NCI-H2196 (cell line): Measurements from ENCODE around the gene SYNPO2.
"Not testable (repeated sequence)": the region's sequence is repeated elsewhere in the genome, so short reads cannot be mapped to it uniquely, and the experiment has no call there.

Source experiments
- DNase-seq: peaks from one replicate; lab custom pipeline; 2025; ENCODE audit not compliant: unreplicated experiment; lab: John Stamatoyannopoulos, UW

Gene SYNPO2

GRCh38 chr4:118995693-118996391 is 107.2 kb downstream of the SYNPO2 start:
- no peak for DNase-seq

DNA sequence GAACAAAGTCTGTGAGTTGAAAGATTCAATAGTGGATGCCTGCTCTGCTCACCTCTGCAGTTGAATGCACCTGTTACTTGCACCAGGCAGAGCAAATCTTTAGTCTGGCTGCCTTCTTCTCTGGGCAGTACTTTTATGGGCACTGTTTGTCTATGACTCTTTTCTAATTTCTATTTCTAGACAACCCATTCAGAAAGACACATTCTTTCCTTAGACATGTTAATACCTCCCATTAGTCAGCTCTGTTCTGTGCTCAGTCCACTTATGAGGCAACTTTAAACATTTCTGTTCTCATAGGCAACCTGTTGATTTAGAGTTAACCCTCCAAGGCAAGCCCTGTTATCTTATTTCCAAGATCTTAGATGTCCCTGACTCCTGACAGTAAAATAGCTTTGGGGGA is 108.9 kb downstream of the SYNPO2 start:
- DNase-seq = no peak

DNA sequence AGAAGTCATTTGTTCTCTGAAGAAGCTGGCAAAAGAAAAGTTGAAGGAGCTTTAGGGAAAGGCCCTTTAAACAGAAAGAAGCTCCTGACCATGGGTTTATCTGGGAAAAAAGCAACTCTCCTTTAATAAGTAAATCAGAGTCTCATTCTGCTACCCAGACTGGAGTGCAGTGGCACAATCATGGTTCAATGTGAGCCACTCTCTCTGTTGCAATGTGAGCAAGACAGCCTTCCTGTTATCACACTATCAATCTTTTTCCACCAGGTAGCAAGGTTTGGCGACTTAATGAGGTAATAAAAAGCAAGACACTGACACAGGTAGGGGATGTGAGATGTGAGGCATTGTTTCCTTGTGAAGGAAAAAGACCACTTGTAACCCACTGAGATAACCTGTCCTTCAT is 111.3 kb downstream of the SYNPO2 start:
- DNase-seq = no peak

DNA sequence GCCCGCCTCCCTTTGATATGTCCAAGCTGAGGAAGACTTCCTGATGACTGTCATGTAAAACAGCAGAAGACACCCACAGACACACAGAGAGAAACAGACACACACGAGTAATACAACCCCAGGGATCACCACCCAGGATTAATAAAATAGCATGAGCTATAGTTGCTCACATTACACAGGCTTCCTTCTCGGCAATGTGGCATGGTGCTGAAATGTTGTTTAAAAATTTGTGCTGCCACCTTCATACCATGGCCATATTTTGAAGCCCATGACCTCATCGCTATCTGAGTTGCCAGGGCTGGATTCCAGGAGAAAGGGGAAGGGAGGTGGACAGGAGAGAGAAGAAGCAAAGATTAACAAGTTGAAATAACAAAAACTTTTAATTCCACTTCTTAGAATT is 111.7 kb downstream of the SYNPO2 start:
- DNase-seq = no peak

GRCh38 chr4:119002476-119002875 is 113.8 kb downstream of the SYNPO2 start:
- DNase-seq = no peak

DNA sequence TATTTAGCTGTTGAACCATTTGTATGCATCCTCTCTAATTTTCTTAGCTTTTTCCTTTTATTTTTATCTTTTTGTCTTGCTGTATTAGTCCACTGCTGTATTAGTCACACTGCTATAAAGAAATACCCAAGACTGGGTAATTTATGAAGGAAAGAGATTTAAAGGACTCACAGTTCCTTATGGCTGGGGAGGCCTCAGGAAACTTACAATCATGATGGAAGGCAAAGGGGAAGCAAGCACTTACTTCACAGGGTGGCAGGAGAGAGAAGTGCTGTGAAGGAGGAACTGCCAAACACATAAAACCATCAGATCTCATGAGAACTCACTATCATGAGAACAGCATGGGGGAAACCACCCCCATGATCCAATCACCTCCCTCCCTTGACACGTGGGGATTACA is 114.3 kb downstream of the SYNPO2 start:
- not testable (repeated sequence) for DNase-seq

GRCh38 chr4:119005928-119006460 is 117.3 kb downstream of the SYNPO2 start:
- DNase-seq = no peak

GRCh38 chr4:119008761-119009160 is 120.1 kb downstream of the SYNPO2 start:
- DNase-seq = no peak

DNA sequence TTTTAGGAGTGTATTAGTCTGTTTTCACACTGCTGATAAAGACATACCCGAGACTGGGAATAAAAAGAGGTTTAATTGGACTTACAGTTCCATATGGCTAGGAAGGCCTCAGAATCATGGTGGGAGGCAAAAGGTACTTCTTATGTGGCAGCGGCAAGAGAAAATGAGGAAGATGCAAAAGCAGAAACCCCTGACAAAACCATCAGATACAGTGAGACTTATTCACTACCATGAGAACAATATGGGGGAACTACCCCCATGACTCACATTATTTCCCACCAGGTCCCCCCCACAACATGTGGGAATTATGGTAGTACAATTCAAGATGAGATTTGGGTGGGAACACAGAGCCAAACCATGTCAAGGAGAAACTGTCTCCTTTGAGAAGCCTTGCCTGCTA is 121.6 kb downstream of the SYNPO2 start:
- DNase-seq = not testable (repeated sequence)

- DNase-seq = no peak
These were observed 122.4 kb downstream of the SYNPO2 start for GRCh38 chr4:119010909-119011606.

GRCh38 chr4:119011607-119011988 is 122.9 kb downstream of the SYNPO2 start:
- DNase-seq = no peak

DNA sequence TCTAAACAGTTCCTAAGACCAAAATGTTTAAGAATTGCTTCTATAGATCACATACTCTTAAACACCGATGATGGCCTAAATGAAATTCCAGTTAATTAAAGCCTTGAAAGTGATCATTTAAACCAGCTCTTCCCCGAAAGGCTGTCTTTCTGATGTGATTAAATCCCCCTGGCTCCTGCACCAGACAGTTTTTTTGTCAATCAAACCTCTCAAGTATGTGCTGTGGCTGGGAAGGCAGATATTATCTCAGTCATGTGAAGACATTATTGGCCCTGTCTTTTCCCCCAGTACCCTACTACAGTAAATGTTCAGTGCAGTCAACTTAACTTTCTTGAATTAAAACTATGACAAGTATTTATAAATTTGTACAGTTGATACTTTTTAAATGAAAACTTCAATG is 126.0 kb downstream of the SYNPO2 start:
- DNase-seq = no peak

GRCh38 chr4:119016636-119017035 is 128.0 kb downstream of the SYNPO2 start:
- DNase-seq = no peak

DNA sequence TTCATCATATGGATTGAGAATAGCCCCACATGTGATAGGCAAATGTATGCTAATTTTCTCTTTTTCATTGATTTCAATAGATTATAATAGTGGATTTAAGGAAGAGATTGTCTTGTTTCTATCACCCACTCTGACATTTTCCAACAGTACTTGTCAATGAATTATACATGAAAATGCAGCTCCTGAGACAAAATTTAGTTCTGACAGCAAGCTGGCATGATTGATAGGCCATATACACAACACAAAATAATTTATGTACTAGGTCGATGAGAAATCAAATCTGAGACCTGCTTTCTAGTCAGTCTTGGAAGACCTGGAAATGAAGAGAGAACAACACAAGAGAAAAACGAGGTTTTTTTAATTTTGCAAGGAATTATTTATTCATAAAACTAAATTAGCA is 129.0 kb downstream of the SYNPO2 start:
- DNase-seq = no peak

DNA sequence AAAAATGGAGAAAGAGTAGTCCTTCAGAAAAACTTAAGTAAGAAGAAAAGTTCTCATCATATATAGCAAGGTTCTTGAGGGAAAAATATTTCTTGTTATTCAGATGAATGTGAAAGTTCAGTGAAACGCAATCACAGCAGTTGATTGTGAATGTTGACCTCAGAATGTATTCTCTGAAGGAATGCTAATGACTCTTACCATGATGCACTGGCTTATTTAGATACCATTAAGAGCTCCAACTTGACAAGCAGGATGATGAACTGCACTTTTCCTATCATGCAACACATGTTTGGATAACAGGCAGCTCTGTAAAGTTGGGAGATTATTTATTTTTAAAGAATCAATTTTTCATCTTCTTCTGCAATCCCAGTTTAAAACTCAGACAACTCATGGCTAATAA is 131.5 kb downstream of the SYNPO2 start:
- no peak for DNase-seq

DNA sequence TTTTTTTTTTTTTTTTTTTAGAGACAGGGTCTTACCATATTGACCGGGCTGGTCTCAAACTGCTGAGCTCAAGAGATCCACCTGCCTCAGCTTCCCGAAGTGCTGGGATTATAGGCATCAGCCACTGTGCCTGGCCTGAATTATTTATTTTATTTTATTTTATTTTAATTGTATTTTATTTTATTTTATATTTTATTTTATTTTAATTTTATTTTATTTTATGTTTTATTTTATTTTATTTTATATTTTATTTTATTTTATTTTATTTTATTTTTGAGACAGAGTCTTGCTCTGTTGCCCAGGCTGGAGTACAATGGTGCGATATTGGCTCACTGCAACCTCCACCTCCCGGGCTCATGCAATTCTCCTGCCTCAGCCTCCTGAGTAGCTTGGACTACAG is 133.9 kb downstream of the SYNPO2 start:
- not testable (repeated sequence) for DNase-seq

DNA sequence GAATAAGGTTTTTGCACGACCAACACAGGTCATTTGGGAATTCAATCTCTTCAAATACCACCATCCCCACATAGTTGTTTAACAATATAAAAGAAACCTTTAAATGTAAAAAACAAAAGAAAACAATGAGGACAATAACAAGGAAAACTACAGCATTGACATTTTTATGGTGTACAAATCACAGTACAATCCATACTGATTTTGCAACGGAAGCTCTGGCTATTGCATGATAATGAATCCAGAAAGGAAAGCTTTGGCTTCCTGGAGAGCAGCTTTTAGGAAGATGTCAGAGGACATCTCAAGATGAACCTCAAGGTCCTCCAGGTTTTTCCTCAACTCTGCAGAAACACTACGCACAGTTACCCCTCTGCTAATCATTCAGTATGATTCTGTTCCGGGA is 135.4 kb downstream of the SYNPO2 start:
- DNase-seq = no peak

GRCh38 chr4:119025420-119025819 is 136.8 kb downstream of the SYNPO2 start:
- no peak for DNase-seq

GRCh38 chr4:119025916-119026661 is 137.4 kb downstream of the SYNPO2 start:
- no peak for DNase-seq

GRCh38 chr4:119026662-119027444 is 138.2 kb downstream of the SYNPO2 start:
- no peak for DNase-seq

DNA sequence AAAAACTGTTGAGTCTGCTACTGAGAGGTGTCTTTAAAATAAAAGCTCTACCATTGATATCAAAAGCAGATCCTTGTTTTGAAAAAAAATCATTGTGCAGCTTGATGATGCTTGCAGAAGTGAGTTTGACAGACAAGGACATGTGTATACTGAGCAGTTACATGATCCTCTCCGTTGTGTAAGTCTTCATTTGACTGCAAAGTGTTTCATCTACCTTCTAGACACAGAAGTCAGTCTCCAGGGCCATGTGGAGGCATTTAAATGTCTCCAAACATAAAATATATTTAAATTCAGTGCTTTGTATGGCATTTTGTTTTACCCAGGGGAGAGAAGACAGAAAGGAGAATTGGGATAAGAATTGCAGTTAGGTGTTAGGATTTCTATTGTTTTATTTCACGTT is 139.2 kb downstream of the SYNPO2 start:
- DNase-seq = no peak
